Loucy (cell line): ENCODE measurements around the gene LACTB.

Source experiments
- H2AFZ ChIP-seq: fragments of 200-600 bp; sonication (generic); 2 replicates; pipeline ENCODE4 v1.6.0; 2016; ENCODE audit warnings: antibody characterized with exemption, mild to moderate bottlenecking, low read length, moderate library complexity
- H3F3A ChIP-seq: fragments of 200-600 bp; 2 replicates; pipeline ENCODE4 v1.6.0; 2016; ENCODE audit warnings: antibody characterized with exemption, low read depth, mild to moderate bottlenecking
- H3K27me3 ChIP-seq: fragments of 200-600 bp; sonication (generic); 2 replicates; pipeline ENCODE4 v1.6.1; 2014; ENCODE audit warnings: low read length, mild to moderate bottlenecking; ENCODE audit not compliant: insufficient read depth, poor library complexity, severe bottlenecking
- H3K36me3 ChIP-seq: fragments of 200-600 bp; sonication (generic); 2 replicates; pipeline ENCODE4 v1.6.1; 2016; ENCODE audit warnings: low read length; ENCODE audit not compliant: insufficient read depth
- H3K4me1 ChIP-seq: fragments of 200-600 bp; sonication (generic); 2 replicates; pipeline ENCODE4 v1.5.1; 2014; ENCODE audit warnings: low read length, mild to moderate bottlenecking; ENCODE audit not compliant: insufficient read depth, poor library complexity, severe bottlenecking
- H3K4me2 ChIP-seq: fragments of 200-600 bp; sonication (generic); 2 replicates; pipeline ENCODE4 v1.6.0; 2014; ENCODE audit warnings: antibody characterized with exemption, low read length, low read depth, mild to moderate bottlenecking; ENCODE audit not compliant: poor library complexity, severe bottlenecking
- H3K4me3 ChIP-seq: fragments of 200-600 bp; sonication (generic); 2 replicates; pipeline ENCODE4 v1.5.1; 2014; ENCODE audit warnings: low read length, mild to moderate bottlenecking, mixed read lengths; ENCODE audit not compliant: poor library complexity, severe bottlenecking
- H3K79me2 ChIP-seq: fragments of 200-600 bp; sonication (generic); 2 replicates; pipeline ENCODE4 v1.6.1; 2014; ENCODE audit warnings: low read length; ENCODE audit not compliant: insufficient read depth
- H3K9ac ChIP-seq: fragments of 200-600 bp; sonication (generic); 2 replicates; pipeline ENCODE4 v1.6.0; 2014; ENCODE audit warnings: mild to moderate bottlenecking, low read depth, low read length, moderate library complexity; ENCODE audit not compliant: poor library complexity, severe bottlenecking
- H3K9me2 ChIP-seq: fragments of 200-600 bp; sonication (generic); replicated peaks from 2 replicates; pipeline ENCODE4 v1.6.1; 2016; ENCODE audit warnings: low read depth, low read length, mixed read lengths
- H3K9me3 ChIP-seq: fragments of 200-600 bp; sonication (generic); 2 replicates; pipeline ENCODE4 v1.6.1; 2014; ENCODE audit warnings: mild to moderate bottlenecking, antibody characterized with exemption, low read length, low read depth; ENCODE audit not compliant: insufficient read depth
- H4K20me1 ChIP-seq: fragments of 200-600 bp; sonication (generic); 2 replicates; pipeline ENCODE4 v1.6.0; 2014; ENCODE audit warnings: antibody characterized with exemption, low read length, mild to moderate bottlenecking; ENCODE audit not compliant: insufficient read depth, poor library complexity, severe bottlenecking
- EZH2phosphoT487 ChIP-seq: fragments of 200-600 bp; IDR thresholded peaks from 2 replicates; pipeline ENCODE4 v1.6.1; 2018; ENCODE audit warnings: antibody characterized with exemption, mild to moderate bottlenecking, moderate library complexity, borderline replicate concordance
- TF ChIP-seq, protein P1 (sequence below): fragments of 200-600 bp; sonication (generic); conservative IDR thresholded peaks from 2 replicates; pipeline ENCODE4 v1.5.1; 2014; ENCODE audit warnings: mild to moderate bottlenecking, antibody characterized with exemption, low read length

The LACTB gene

DNA sequence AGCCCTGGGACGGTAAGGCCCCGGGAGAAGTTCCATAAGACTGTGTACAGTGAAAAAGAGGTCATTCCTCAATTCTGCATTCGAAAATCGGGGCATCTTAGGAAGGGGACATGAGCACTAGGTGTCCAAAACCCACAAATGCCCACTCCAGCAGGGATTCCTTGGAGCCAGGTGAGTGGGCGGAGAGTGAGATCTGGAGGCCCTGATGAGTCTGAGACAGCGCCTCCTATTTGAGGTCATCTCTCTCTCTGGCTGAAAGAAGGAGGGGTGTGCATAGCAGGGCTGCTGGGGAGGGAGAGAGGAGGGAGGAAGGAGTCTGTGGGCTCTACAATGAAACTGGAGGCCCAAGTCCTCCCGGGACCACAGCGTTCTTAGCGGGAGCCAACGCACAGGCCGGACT, 38.1 kb upstream of the LACTB start:
- Histone ChIP-seq H3F3A (no peaks in the 10 kb centered on the region), H3K9ac (no peak overlapping the region), H2AFZ (no peak overlapping the region)

GRCh38 chr15:63084806-63085205, 36.9 kb upstream of the LACTB start:
- Histone ChIP-seq H3K9me3 (no peaks in the 10 kb centered on the region), H4K20me1 (no peaks in the 10 kb centered on the region), H3F3A (no peaks in the 10 kb centered on the region), H2AFZ (no peak overlapping the region), H3K27me3 (no peaks in the 10 kb centered on the region), H3K4me3 (no peak overlapping the region), H3K9ac (no peak overlapping the region), H3K9me2 (no peaks in the 10 kb centered on the region), H3K4me1 (peaks cover 13% of the 10 kb centered on the region), H3K36me3 (no peaks in the 10 kb centered on the region), H3K79me2 (no peaks in the 10 kb centered on the region), H3K4me2 (no peak overlapping the region)
- TF ChIP-seq EZH2phosphoT487: no peak
- TF ChIP-seq, protein P1, sequence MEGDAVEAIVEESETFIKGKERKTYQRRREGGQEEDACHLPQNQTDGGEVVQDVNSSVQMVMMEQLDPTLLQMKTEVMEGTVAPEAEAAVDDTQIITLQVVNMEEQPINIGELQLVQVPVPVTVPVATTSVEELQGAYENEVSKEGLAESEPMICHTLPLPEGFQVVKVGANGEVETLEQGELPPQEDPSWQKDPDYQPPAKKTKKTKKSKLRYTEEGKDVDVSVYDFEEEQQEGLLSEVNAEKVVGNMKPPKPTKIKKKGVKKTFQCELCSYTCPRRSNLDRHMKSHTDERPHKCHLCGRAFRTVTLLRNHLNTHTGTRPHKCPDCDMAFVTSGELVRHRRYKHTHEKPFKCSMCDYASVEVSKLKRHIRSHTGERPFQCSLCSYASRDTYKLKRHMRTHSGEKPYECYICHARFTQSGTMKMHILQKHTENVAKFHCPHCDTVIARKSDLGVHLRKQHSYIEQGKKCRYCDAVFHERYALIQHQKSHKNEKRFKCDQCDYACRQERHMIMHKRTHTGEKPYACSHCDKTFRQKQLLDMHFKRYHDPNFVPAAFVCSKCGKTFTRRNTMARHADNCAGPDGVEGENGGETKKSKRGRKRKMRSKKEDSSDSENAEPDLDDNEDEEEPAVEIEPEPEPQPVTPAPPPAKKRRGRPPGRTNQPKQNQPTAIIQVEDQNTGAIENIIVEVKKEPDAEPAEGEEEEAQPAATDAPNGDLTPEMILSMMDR: no peak

More for the DNA sequence above, 38.1 kb upstream of the LACTB start:
- peaks cover under 1% of the 10 kb centered on the region for H3K4me1 ChIP-seq
- no peaks in the 10 kb centered on the region for H3K36me3 ChIP-seq
- H3K4me2 ChIP-seq: no peak overlapping the region
- H4K20me1 ChIP-seq: no peaks in the 10 kb centered on the region
- H3K9me3 ChIP-seq: no peaks in the 10 kb centered on the region
- H3K27me3 ChIP-seq: no peaks in the 10 kb centered on the region
- no peaks in the 10 kb centered on the region for H3K9me2 ChIP-seq
- TF ChIP-seq, protein P1: no peak
- no peak for TF ChIP-seq EZH2phosphoT487
- H3K79me2 ChIP-seq: no peaks in the 10 kb centered on the region
- no peak overlapping the region for H3K4me3 ChIP-seq

DNA sequence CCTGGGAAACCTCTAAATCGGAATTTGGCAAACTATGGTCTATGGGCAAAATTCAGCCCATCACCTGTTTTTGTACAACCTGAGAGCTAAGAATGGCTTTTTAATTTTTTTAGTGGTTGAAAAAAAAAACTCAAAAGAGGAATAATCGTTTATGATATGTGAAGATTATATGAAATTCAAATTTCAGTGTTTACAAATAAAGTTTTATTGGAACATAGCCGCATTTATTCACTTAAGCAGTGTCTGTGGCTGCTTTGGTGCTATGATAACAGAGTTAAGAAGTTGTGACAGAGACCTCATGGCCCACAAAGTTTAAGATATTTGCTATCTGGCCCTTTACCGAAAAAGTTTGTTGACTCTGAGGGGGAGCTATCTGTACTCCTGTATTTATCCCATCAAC, 36.4 kb upstream of the LACTB start:
- H3K36me3 ChIP-seq: no peaks in the 10 kb centered on the region
- no peak overlapping the region for H3K4me2 ChIP-seq
- H3K4me3 ChIP-seq: no peak overlapping the region
- TF ChIP-seq EZH2phosphoT487: no peak
- TF ChIP-seq, protein P1: no peak
- H3K9me3 ChIP-seq: no peaks in the 10 kb centered on the region
- no peaks in the 10 kb centered on the region for H3K27me3 ChIP-seq
- H3F3A ChIP-seq: no peaks in the 10 kb centered on the region
- no peaks in the 10 kb centered on the region for H3K9me2 ChIP-seq
- no peaks in the 10 kb centered on the region for H4K20me1 ChIP-seq
- H3K9ac ChIP-seq: no peak overlapping the region
- H3K4me1 ChIP-seq: peaks cover 18% of the 10 kb centered on the region
- no peaks in the 10 kb centered on the region for H3K79me2 ChIP-seq
- no peak overlapping the region for H2AFZ ChIP-seq
